Measurements from ENCODE around the gene MNT. TPM values are rescaled to one million over a fixed set of nuclear protein-coding genes. Genes with fewer than 3 reads are reported as not detected.

MNT gene, protein sequence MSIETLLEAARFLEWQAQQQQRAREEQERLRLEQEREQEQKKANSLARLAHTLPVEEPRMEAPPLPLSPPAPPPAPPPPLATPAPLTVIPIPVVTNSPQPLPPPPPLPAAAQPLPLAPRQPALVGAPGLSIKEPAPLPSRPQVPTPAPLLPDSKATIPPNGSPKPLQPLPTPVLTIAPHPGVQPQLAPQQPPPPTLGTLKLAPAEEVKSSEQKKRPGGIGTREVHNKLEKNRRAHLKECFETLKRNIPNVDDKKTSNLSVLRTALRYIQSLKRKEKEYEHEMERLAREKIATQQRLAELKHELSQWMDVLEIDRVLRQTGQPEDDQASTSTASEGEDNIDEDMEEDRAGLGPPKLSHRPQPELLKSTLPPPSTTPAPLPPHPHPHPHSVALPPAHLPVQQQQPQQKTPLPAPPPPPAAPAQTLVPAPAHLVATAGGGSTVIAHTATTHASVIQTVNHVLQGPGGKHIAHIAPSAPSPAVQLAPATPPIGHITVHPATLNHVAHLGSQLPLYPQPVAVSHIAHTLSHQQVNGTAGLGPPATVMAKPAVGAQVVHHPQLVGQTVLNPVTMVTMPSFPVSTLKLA
- total RNA-seq = 7.7 and 7.8 TPM in 2 replicates

DNA sequence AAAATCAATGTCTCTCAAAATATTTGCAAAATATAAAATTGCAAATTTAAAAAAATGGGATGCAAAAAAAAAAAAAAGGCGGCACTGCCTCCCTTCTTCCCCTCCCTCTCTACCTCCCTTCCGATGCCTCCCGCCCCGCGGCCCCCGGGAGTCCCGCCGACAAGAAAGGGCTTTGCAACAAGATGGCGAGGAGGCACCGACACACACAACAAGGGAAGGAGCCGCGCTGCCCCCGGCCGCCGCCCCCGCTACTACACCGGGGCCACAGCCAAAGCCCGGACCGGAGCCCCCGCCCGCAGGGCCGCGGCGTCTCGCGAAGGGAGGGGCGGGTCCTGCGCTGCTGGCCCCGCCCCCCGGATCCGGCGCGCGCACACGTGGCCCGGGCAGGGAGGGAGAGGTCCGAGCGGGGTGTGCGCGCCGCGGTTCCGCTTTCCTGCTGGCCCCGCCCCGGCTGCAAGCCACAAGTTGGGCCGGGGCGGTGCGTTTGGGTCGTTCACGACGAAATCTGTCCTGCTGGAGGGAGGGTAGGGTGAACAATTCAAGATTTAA, at the start of gene MNT:
TSS of gene MNT (minus strand) at position 184 of the 549 bp plus-strand sequence. CDS start 348 bp downstream, outside the sequence.

DNA sequence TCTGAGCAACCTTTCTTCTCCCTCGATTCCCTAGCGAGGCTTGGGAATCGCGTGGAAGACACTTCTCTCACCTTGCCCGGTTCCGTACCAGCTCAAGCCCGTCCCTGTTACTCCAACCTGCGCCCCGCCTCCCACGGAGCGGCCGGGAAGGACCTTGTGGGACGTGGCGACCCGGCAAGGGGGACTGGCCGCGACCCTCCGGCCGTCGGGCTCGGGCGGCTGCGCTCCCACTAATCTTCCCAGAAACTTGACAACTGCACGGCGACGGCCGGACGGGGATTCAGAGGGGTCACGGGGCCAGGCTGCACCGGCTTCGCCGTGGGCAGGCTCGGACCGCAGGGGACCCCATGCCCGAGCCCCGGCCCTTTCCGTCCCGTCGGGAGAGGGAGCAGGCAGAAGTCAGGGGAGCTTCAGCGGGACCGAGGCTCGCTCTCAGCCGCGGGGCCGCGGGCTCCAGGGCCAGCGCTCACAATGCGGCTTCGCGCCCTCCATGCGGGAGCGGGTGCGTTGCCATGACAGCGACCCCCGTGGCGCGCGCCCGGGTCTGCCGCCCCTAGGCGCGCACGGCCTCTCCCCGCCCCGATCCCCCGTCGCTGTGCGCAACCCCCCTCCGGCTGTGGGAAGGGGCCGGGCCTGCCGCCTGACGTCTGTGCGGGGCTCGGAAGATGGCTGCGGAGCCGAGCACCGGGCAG, 63.9 kb downstream of the MNT start, which contains the start of gene SGSM2:
TSS of gene SGSM2 (plus strand) at position 650 of the 692 bp plus-strand sequence. CDS start 188 bp downstream, outside the sequence.

GRCh38 chr17:2336215-2336851, 64.5 kb downstream of the MNT start, which contains the start of gene TSR1:
TSS of gene TSR1 (minus strand) at chr17:2336457. CDS start at chr17:2336427, 30 bp downstream.

Other genes with a start within 250 kb of the MNT start
- gene SMG6, start 97.3 kb downstream of the MNT start, total RNA-seq = 20.0 and 49.5 TPM in 2 replicates
- gene SRR, start 97.1 kb downstream of the MNT start, total RNA-seq = 19.6 and 24.1 TPM in 2 replicates
- gene TSR1, start 64.6 kb downstream of the MNT start, total RNA-seq = 27.1 and 35.7 TPM in 2 replicates
- 31.2 and 41.2 TPM in 2 replicates for gene SGSM2, start 63.6 kb downstream of the MNT start, total RNA-seq
- gene METTL16, start 110.8 kb upstream of the MNT start, total RNA-seq = 9.8 and 10.2 TPM in 2 replicates
- gene PAFAH1B1, start 192.6 kb upstream of the MNT start, total RNA-seq = 36.3 and 51.9 TPM in 2 replicates